WI38 (cell line): Measurements from ENCODE around the gene ADM2.

Experiments
- H3K4me3 ChIP-seq: 2 replicates; pipeline ENCODE4 v1.5.1; 2011; ENCODE audit warnings: low read depth, mild to moderate bottlenecking, control low read depth, low read length
- TF ChIP-seq, protein P1 (sequence below): IDR thresholded peaks from 2 replicates; pipeline ENCODE4 v1.5.1; 2012; ENCODE audit warnings: low read depth, mild to moderate bottlenecking, control low read depth, low read length

Gene ADM2

DNA sequence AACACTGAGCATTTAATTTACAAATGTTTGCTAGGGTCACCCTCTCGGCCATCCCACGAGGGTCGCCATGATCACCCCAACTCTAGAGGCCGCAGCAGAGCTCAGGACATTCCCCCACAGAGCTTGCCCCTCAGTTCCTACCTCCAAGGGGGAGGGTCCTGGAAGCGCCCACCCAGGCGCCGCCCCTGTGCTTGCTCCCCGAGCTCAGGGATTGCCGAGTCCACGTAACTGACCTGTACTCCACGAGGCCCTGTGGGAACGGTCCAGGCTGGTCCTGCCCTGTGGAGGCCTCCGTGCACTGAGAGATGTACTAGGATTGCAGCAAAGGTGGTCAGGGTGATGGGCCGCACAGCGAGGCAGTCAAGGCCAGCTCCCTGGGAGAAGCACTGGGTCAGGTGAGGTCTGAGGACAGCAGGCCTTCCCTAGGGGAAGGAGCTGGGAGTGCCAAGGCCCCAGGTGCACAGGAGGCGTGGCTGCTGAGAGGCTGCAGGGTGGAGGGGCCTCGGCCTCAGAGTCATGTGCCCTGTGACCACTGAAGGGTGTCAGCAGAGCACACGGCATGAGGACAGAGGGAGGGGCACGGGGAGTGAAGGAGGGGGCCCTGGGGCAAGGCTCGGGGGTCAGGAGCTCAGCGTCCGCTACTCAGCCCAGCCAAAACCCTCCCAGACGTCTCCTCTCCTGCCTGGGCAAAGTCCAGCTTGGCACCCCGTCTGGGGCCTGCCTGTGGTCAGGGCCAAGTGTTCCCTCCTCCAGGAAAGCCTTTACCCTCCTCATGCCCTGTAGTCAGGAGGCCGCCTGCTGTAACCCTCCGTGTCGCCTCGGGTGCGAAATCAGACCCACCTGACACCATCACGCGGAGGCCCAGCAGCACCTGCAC, 2.9 kb downstream of the ADM2 start:
- TF ChIP-seq, protein P1, sequence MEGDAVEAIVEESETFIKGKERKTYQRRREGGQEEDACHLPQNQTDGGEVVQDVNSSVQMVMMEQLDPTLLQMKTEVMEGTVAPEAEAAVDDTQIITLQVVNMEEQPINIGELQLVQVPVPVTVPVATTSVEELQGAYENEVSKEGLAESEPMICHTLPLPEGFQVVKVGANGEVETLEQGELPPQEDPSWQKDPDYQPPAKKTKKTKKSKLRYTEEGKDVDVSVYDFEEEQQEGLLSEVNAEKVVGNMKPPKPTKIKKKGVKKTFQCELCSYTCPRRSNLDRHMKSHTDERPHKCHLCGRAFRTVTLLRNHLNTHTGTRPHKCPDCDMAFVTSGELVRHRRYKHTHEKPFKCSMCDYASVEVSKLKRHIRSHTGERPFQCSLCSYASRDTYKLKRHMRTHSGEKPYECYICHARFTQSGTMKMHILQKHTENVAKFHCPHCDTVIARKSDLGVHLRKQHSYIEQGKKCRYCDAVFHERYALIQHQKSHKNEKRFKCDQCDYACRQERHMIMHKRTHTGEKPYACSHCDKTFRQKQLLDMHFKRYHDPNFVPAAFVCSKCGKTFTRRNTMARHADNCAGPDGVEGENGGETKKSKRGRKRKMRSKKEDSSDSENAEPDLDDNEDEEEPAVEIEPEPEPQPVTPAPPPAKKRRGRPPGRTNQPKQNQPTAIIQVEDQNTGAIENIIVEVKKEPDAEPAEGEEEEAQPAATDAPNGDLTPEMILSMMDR: no peak
- H3K4me3 ChIP-seq: no peak overlapping the region

DNA sequence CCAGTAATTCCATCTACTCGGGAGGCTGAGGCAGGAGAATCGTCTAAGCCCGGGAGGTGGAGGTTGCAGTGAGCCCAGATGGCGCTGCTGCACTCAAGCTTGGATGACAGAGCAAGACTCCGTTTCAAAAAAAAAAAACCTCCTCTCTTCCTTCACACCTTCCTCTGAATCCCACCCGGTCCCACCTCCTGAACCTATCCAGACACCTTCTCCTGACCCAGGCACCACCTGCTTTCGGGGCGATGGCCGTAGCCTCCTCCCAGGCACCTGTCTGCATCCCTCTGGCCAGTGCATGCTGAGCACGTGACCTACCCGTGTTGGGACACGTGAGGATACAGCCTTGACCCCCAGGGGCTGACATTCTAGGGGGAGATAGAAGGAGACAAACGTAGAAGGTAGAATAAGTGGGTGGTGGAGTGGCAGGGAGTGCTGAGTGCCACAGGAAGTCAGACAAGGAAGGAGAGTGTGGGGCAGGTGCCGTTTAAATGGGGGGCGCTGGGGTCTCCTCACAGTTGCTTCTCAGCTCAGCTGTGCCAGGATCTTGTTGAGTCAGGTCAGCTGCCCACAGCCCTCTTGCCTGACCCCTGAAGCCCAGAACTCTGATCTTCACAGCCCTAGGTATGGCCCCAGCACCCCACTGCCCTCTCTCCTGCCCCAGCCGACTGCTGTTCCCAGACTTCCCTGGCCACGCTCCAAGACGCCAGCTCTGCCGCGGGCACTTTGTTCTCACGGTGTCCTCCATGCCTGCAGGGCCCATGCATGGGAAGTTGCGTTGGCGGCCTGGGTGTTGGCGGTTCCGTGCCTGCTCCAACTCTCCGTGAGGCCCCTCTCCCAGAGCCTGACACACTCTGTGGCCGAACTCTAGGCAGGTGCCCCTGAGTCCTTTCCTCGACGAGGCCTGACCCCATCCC, 4.1 kb downstream of the ADM2 start:
- TF ChIP-seq, protein P1: no peak
- H3K4me3 ChIP-seq: no peak overlapping the region

DNA sequence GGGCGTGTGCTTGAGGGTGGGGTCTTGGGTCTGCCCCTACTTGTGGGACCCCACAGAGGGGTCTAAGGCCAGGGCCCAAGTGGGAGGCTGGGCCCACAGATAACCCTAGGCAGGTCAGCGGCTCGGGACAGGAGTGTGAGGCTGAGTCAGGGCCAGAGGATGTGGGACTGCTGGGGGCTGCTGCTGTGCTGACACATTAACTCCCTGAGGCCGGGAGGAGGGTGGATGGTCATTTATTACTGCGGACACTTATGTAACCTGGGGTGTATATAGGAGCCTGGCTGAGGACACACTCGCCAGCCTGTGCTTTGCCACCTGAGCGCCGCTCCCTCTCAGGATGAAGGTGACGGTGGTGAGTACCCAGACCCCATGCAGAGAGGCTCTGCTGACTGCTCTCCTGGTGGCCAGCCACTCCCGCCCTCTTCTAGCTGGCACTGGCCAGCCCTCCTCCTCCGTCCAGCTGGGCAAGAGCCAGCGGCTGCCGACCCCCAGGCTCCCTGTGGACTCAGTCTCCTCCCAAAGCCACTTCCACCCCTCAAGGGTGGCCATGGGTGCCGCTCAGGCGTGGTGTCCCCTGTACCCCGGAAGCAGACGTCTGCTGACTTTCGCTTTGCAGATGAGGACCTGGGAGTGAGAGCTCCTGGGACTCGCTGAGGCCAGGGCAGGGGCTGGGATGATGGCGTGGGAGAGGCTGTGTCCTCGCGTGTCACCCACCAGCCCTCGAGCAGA, 5.4 kb downstream of the ADM2 start, which contains the start of gene MIOX:
Gene MIOX, plus strand, starts transcription at position 299 of the 729 bp plus-strand sequence. Its CDS starts 39 bp downstream, at position 338.
- no peak within 1 kb of the TSS for H3K4me3 ChIP-seq
- TF ChIP-seq, protein P1: no peak

DNA sequence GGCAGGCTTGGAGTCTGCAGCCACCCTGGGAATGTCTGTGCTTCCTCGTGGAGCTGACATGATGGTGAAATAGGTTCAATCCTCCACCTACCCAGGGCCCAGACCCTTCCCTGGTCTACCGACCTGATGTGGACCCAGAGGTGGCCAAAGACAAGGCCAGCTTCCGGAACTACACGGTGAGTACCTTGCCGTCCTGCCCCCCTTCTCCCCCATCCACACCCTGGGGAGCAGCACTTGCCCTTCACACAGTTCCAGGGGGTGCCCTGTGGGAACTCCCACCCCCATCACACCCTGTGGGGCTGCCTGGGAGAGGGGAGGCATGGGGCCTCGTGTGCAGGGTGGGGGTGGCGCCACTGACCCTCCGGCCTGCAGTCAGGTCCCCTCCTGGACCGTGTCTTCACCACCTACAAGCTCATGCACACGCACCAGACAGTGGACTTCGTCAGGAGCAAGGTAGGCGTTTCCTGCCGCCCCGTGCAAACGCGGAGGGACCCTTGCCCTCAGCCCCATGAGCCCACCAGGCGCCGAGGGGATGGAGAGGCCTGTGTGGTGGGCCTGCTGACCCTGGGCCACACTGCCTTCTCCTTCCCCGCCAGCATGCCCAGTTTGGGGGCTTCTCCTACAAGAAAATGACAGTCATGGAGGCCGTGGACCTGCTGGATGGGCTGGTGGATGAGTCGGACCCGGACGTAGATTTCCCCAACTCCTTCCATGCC, 6.1 kb downstream of the ADM2 start:
- H3K4me3 ChIP-seq: no peak overlapping the region
- TF ChIP-seq, protein P1: no peak

DNA sequence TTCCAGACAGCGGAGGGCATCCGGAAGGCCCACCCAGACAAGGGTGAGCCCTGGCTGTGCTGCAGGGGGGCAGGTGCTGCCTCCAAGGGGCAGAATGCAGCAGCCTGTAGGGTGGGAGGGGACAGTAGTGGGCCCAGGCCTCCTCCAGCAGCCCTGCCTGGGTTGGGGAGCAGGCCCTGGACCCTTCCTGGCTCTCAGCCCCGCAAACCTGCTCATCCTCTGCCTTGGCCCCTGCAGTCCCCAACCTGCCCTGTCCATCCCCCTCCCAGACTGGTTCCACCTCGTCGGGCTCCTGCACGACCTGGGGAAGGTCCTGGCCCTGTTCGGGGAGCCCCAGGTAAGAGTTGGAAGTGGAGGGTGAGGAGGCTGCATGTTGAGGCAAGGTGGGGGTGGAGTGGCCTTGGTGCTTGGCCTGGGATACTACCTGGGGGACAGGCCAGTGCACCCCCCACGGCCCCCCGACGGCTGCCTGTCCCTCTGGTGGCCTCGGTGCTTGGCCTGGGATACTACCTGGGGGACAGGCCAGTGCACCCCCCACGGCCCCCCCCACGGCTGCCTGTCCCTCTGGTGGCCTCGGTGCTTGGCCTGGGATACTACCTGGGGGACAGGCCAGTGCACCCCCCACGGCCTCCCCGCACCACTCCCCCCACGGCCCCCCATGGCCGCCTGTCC, 6.8 kb downstream of the ADM2 start:
- TF ChIP-seq, protein P1: no peak
- H3K4me3 ChIP-seq: no peak overlapping the region

DNA sequence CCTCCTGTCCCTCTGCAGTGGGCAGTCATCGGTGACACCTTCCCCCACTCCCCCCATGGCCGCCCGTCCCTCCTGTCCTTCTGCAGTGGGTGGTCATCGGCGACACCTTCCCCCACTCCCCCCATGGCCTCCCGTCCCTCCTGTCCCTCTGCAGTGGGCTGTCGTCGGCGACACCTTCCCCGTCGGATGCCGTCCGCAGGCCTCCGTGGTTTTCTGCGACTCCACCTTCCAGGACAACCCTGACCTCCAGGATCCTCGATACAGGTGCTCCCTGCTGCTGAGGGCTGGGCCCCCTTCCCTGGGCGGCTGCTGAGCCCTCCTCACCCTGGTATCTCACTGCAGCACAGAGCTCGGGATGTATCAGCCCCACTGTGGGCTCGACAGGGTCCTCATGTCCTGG, 7.5 kb downstream of the ADM2 start:
- TF ChIP-seq, protein P1: no peak
- no peak overlapping the region for H3K4me3 ChIP-seq
